GM18907 (cell line): ENCODE measurements around the gene SEC31A.
"Not testable (repeated sequence)": the region's sequence is repeated elsewhere in the genome, so short reads cannot be mapped to it uniquely, and the experiment has no call there.

Experiments
- ATAC-seq: cut with Tn5 transposase; IDR thresholded peaks from one replicate; pipeline ENCODE4 v1.9.1; 2021; ENCODE audit warnings: mild to moderate bottlenecking, moderate library complexity; ENCODE audit not compliant: unreplicated experiment

SEC31A gene

GRCh38 chr4:82898322-82899243, 7.6 kb upstream of the SEC31A start:
- ATAC-seq = no peak

DNA sequence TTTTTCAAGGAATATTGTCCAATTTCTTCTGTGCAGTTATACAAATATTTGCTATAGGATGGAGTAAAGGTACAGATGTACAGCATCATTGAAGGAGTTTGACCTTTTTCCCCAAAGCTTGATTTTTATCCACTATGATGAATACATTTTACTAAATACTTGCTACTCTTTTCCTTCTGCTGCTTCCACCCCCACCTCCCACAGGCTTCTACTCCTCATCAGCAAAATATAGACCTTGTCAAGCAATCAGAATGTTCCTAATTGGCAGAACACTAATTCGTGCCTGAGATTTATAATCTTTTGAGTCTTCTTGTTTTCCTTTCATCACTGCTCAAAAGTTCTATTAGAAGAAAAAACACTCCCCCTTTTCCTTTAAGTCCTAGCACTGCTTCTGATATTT, 5.8 kb upstream of the SEC31A start:
- ATAC-seq = no peak

DNA sequence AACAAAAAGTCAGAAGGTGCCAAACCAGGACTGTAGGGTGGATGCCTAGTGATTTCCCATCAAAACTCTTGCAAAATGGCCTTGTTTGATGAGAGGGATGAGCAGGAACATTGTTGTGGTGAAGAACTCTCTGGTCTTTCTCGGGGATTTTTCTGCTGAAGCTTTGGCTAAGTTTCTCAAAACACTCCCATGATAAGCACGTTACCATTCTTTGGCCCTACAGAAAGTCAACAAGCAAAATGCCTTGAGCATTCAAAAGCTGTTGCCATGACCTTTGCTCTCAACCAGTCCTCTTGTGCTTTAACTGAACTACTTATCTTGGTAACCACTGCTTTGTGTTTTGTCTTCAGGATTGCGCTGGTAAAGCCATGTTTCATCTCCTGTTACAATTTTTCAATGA, 3.0 kb upstream of the SEC31A start:
- ATAC-seq = no peak

GRCh38 chr4:82892467-82892802, 1.5 kb upstream of the SEC31A start:
- ATAC-seq = no peak

GRCh38 chr4:82891707-82892466, 934 bp upstream of the SEC31A start:
- ATAC-seq = peak; percentile 4

- ATAC-seq = peak; percentile 0
Measured at GRCh38 chr4:82890528-82890900, 439 bp downstream of the SEC31A start.

- ATAC-seq = no peak
Measured at GRCh38 chr4:82889287-82889686, 1.7 kb downstream of the SEC31A start.

GRCh38 chr4:82886147-82886942, 4.6 kb downstream of the SEC31A start:
- ATAC-seq = no peak

- no peak for ATAC-seq
Measured at GRCh38 chr4:82885410-82885809, 5.5 kb downstream of the SEC31A start.

GRCh38 chr4:82868572-82868971, 22.4 kb downstream of the SEC31A start:
- no peak for ATAC-seq

DNA sequence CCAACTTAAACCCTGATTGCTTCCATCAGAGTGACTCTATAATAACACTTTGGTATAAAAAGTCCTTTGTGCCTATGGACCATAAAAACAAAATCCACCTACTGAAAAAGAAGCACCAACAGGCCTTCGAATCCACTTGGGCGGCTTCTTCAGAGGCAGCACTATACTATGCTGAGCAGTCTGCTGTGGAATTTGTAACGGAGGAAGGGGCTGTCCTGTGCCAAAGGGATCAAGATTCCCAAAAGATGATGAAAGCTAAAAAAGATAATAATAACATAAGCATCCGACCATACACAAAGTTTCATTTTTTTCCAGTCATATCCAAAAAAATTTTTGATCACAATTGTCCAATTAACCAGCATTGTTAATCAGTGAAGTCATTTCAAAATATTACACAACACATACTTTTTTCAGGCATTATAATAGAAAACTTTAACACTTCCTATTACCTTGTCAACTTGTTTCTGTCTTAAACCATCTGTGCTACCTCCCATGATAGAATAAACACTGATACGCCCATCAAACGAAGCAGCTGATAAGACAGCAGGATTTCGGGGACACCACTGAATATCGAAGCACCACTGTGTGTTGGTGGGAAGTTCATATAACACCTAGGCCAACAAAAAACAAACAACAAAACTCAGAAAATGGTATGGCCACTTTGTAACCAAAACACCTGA, 24.1 kb downstream of the SEC31A start:
- no peak for ATAC-seq

GRCh38 chr4:82866033-82866432, 24.9 kb downstream of the SEC31A start:
- ATAC-seq = not testable (repeated sequence)

- ATAC-seq = no peak
Measured at GRCh38 chr4:82865592-82865991, 25.4 kb downstream of the SEC31A start.

DNA sequence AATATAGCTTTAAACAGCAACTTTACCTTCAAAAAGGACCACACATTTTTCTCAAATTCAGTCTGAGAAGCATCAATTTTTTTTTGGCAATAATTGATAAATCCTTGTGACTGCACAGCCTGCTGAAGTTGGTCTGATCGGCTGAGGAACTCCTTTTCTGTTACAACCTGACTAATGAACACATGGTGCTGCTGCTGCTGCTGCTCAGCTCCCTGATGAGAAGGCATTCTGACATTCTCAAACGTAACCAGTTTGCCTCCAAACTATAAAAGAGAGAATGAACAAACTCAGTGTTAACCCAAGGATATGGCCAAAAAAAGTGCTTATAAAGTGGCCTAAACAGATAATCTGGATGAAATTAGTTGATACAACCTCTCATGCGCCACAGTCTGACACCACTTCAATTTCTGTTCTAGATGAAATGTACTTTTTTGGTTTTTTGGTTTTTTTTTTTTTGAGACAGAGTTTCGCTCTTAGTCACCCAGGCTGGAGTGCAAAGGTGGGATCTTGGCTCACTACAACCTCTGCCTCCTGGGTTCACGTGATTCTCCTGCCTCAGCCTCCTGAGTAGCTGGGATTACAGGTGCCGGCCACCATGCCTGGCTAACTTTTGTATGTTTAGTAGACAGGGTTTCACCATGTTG, 26.5 kb downstream of the SEC31A start:
- no peak for ATAC-seq

DNA sequence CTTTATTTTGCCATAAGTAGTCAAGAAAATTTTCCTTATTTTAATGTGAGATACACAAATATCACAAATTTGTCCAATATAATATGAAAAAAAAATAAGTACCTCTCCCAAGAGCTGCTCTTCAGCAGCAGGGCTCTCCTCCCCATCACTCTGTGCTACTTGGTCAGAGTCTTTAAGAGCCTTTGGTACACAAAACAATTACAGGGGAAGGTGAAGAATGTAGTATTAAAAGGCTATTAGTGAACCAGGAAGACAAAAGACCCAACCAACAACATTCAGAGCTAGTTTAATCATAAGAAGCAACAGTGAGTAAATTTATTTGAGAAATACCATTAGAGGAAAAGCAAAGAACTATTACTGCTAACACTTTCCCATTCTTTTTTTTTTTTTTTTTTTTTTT, 29.4 kb downstream of the SEC31A start:
- ATAC-seq = no peak

DNA sequence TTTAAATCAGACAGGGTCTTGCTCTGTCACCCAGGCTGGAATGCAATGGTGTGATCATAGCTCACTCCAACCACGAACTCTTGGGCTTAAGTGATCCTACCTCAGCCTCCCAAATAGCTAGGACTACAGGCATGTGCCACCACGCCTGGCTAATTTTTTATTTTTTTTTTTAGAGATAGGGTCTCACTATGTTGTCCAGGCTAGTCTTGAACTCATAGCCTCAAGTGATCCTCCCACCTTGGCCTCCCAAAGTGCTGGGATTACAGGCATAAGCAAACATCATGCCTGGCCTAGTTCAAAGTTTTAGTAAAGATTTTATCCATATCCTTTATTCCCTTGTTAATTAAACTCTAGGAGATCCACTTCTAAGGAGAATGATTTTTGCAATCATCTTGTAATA, 30.5 kb downstream of the SEC31A start:
- not testable (repeated sequence) for ATAC-seq

- ATAC-seq = no peak
Measured at GRCh38 chr4:82852751-82853285, 38.1 kb downstream of the SEC31A start.

GRCh38 chr4:82851885-82852750, 38.8 kb downstream of the SEC31A start:
- ATAC-seq = no peak

GRCh38 chr4:82851318-82851717, 39.6 kb downstream of the SEC31A start:
- no peak for ATAC-seq
